Measurements from ENCODE around the gene AGAP3.
A peak's percentile ranks its signal among the peaks of the same experiment; 100 is the strongest.

Gene AGAP3

DNA sequence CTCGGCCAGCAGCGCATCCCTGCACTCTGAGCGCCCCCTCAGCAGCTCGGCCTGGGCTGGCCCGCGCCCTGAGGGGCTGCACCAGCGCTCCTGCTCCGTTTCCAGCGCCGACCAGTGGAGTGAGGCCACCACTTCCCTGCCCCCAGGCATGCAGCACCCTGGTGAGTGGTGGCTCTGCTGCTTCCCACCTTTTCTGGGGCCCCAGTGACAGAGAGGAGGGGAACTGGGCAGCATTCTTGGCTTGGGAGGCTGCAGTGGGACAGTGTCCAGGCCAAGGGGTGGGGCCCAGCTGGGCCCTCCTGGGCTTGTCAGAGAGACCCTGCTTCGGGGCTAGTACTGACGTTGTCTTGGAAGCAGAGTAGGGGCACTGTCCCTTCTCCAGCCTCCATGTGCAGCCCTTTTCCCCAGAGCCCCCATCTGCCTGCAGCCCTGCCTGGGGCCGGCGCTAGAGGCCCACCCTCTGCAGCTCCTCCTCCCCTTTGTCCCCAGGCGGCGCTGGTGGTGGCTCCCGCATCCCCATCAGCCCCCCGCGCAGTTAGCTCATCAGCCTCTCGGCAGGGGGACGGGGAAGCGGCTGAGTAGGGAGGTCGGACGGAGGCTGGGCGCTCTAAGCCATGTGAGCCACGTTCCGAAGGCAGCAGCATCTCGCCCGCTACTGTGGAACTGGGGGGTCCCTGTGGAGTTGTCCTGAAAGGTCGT lies 52.0 kb downstream of the AGAP3 start:
- DNase-seq = no peak

DNA sequence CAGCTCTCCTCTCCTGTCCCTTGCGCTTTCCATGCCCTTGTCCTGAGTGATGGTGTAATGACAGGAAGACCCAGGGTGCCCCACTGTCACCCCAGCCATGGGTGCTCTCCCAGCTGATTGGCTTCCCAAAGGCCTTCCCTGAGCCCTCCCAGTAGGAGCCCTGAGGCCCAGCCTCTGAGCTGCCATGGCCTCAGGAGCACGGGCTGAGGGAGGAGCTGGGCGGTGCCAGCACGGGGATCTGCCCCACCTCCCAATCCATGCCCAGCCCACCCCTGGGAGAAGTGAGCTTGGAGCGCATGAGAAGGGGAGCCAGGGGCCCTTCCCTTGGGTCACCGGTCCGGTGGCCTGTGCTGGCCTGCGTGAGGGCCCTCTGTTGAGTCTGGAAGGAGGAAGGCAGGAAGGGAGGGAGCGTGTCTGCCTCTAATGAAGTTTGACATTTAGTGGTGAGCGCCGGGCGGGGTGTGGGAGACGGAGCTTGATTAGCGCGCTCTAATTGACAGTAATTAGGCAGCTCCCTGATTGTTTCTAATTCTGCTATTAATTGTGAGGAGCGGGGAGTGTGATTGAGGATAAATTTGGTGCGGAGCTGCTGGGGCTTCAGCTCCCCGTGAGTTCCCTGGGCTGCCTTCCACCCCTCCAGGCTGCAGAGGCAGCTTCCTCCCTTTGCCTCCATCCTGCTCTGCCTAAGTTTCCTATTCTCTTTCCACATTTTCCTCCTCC lies 53.0 kb downstream of the AGAP3 start:
- no peak for DNase-seq

DNA sequence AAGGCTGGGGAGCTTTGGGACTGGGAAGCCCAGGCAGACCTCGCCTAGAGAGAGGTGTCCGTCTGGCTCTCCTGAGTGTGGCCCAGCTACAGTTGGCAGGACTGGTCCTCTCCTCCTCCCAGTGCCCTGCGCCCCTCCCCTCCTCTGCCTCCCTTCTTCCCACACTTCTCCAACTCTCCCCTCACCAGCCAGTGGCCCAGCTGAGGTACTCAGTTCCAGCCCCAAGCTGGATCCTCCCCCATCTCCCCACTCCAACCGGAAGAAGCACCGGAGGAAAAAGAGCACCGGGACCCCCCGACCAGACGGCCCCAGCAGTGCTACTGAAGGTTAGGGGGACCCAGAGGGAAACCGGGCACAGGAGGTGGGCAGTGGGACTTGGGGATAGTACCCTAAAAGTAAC lies 53.5 kb downstream of the AGAP3 start:
- DNase-seq = no peak

DNA sequence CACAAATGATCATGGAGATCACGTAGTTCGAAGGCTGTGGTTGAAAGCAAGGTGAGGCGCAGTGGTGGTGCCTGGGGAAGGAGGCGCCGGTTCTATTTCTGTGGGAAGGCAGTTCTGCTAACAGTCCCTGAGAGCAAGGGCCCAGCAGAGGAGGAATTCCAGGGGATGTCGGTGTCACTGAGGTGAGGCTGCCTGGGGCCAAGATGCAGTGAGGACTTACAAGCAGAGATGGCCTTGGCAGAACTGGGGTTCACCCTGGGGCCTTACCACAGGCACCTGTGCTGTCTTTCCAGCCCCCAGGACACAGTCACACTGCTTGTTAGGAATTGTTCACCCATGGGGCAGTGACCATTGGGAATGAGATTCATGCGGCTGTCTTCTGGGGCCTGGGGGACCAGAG lies 54.6 kb downstream of the AGAP3 start:
- no peak for DNase-seq

DNA sequence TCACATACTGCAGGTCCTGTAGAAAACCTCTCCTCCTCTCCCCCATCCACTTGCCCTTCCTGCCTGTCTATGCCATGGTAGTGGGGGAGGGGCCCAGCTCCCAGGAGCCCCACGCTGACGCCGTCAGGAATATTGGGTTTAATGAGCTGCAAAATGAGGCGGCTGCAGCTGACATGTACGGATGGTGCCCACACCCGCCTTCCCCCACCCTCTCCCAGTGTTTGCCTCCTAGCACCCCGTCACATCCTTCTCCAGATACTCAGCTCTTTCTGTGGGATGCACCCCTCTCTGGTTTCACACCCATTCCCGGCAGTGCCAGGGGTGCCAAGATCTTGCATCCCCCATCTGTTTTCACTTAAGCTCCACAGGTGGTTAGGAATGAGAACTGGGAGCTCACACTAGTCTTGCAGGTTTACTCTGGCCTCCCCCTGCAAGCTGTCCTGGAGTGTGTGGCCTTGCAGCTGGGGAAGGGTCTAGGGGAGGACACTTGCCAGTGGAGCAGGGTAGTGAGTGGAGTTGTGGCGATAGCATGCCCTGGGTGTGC lies 55.1 kb downstream of the AGAP3 start:
- DNase-seq = no peak

DNA sequence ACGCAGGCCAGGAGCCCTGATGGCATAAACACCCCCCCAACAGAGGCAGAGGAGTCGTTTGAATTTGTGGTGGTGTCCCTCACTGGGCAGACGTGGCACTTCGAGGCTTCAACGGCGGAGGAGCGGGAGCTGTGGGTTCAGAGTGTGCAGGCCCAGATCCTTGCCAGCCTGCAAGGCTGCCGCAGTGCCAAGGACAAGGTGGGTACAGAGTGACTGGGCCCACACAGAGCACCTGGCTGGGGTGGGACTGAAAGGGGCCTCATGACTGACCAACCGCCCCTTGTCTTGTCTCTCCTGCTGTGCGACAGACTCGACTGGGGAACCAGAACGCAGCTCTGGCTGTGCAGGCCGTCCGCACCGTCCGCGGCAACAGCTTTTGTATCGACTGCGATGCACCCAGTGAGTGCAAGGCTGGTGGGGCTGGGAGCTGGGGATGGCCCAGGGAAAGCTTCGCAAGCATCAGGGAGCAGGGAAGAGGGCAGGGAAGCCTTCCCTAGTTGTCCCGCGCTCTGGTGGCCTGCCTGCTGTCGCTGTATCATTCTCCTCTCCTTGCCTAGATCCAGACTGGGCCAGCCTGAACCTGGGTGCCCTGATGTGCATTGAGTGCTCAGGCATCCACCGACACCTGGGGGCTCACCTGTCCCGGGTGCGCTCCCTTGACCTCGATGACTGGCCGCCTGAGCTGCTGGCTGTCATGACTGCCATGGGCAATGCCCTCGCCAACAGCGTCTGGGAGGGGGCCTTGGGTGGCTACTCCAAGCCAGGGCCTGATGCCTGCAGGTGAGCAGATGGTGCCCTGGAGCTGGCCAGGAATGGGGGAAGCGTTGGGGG lies 55.8 kb downstream of the AGAP3 start:
- no peak for DNase-seq

DNA sequence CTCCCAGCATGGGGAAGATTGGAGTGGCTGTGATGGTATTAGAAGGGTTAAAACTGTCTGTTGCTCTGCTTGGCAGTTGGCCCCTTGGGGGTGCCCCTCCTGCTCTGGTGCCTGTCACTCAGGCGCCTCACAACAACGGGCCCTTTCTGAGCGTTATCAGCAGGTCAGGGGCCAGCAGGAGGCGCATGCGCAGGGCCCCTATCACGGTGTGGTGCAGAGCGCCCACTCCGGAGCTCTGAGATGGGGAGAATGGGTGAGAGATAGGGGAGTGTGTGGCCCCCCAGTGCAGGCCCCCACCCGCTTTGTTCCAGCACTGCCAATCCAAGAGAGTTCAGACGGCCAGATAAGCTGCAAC lies 56.4 kb downstream of the AGAP3 start:
- no peak for DNase-seq

DNA sequence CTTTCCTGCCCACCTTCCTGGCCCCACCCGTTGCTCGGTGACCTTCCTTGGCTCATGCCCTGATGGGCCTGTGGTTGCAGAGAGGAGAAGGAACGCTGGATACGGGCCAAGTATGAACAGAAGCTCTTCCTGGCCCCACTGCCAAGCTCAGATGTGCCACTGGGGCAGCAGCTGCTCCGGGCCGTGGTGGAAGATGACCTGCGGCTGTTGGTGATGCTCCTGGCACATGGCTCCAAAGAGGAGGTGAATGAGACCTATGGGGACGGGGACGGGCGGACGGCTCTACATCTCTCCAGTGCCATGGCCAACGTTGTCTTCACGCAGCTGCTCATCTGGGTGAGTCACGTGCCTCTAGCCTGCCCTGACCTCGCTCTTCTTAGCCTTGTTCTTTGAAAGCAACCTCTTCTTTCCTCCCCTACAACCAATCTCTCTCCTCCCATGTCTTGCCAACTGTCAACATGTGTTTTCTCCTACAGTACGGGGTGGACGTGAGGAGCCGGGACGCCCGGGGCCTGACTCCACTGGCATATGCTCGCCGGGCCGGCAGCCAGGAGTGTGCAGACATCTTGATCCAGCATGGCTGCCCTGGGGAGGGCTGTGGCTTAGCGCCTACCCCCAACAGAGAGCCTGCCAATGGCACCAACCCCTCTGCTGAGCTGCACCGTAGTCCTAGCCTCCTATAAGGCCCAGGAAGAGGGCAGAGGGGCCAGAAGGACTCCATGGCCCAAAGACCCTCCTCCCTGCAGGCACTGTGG lies 57.2 kb downstream of the AGAP3 start:
- no peak for DNase-seq

DNA sequence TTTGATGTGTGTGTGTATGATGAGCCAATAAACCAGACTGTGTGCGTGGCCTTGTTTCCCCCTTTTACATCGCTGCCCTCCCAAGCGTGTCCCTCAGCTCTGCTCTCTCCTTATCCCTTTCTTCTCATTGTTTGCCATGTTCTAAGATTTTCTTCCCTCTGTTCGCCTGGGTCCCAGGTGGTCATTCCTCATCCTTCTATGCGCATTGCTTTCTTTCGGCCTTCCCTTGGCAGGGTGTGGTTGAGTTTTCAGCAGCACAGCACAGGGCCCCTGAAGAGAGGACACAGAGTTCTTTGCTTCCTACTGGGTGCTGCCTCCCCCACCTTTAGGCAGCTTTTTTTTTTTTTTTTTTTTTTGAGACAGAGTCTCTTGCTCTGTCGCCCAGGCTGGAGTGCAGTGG lies 58.1 kb downstream of the AGAP3 start:
- DNase-seq = no peak

DNA sequence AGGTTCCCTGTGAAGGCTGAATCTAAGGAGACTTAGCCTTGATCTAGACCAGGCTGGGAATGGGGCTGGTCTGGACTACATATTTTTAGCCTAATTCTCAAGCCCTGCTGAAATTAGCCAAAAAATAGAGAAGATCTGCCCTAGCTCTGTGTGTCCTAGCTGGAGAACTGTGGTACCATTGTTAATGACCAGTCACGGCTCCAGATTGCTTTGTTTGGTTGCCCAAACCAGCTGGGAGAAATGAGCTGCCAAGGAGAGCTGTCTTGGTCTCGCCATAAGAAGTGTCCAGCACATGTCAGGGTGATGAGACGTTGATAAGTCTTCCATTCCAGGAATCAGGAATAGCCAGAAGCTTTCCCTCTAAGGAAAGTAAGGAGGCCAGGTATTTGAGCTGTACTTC lies 60.5 kb downstream of the AGAP3 start:
- no peak for DNase-seq

DNA sequence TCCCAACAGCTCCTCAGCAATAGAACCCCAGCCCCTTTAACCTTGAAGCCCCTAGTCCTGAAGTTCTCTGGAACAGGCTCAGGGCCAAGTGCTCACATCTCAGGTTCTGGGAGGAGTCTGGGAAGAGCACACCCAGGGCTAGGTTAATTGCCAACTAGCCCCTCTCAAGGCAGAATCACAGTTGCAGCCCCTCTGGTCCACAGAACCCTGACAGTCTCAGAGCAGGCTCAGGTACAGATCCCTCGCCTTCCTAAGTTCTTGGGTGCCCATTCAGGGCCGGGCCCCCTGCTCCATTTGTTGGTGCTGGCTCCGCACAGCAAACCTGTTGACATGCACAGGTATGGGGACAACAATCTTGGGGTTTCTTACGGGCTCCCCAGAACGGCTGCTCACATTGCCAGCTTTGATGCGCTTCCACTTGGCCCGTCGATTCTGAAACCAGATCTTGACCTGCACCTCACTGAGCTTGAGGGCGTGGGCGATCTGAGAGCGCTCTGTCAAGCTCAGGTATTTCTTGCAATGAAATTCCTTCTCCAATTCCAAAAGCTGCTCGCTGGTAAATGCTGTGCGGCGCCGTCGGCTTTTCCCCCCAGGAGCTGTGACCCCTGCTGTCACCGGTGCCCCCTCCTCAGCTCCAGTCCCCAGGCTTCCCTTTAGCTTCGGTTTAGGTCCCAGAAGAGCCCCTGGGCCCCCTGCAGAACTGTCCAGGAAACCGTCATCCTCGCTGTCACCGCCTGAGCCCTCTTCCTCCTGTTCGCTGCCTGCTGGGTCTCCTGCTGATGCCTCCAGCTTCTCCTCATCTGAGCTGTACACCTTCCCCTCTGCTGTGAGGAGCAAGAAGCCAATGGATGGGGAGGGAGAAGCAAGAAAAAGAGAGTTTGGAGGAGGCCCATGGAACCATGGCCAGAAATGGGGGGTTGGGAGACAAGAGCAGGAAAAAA lies 62.3 kb downstream of the AGAP3 start:
- no peak for DNase-seq

DNA sequence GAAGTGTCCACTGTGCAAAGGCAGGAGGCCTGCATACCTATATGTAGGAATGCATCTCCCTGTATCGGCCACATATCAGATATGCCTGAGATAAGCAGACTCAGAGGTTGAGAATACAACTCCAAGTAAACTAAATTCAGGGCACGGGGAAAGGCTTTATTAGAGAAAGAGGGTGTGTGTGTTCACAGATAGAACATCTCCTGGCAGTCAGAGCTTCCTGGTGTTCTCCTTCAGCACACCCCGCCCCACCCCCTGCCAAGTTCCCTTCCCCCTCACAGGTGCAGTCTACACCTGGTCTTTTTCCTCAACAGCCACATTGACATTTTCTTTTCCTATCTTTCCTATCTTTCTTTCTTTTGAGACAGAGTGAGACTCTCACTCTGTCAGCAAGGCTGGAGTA lies 64.1 kb downstream of the AGAP3 start:
- no peak for DNase-seq

DNA sequence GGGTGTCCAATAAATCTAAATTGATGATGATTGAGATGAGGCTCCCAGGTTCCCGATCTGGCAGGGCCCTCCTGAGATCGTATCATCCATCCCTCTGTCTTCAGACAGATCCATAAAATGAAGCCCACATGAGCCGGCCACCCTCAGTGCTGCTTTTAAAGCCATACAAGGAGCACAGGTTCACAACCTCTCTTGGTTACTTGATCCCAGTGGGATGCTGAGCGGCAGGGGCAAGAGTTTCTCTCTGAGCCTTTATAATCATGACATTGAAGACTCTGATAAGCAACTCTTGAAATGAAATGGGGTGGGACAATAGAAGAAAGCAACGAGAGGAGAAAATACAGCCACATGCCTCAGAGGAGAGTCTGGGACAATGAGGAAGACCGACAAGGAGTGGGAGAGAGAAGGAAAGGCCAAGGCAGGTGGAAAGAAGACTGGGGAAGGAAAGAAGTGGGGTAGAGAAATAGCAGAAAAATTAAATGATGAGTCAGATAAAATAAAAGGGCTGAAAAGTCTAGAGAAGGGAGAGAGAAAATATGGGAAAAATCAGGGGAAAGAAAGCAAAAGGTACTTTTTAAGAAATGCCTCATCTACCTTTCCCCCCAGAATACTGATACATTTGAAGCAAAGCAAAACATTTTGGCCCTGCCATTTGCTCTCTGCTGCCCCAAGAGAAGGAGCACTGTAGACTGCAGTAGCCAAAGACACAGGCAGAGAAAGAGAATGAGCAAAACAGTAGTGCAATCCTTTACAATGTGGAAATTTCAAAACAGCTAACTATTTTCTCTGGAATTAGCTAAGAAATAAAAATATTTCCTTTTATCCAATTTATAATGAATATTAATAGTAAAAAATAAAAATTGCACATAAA lies 66.6 kb downstream of the AGAP3 start:
- no peak for DNase-seq

DNA sequence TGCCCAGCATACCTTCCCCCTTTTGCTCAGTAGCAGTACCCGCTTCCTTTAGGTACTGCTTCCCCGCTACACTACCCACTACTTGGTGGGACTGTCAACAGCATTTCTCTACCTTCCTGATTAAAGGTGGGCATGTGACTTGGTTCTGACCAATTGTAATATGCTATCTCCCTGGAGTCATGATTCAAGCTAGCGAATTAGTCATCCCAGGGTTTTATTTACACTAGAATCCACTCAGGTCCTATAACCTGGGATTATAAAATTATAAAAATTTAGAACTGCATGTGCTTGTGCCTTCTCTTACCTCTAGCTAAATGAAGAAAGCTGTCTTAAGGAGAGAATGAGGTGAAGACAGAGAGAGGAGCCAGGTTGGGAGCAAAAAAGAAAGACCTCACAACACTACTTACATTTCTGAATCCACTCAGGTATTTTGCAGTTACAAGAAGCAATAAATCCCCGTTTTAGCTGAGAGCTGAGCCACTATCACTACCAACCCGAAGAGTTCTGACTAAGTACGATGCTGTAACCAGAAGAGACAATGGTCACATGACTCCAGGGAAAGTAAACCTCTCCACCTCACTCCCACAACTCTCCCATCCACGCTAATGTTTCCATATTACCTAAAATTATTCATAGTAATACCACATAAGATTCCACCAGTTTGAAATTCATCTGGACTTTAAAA lies 71.5 kb downstream of the AGAP3 start:
- no peak for DNase-seq

DNA sequence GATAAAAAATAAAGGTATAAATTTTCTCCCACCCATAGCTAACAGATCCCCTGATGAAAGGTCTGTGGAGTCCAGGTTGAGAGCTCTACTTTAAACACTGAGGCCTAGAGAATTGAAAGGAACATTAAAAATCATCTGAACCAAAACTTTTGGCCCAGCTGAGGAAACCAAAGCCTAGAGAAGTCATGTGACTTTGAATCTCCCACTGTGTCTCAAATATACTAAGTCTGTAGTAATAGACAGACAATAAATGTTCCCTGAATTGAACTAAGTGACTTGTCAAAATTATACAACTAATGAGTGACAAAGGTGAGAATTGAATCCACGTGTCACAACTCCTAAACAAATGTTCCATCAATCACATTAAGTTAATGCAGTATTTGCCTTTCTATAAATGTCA lies 75.5 kb downstream of the AGAP3 start:
- DNase-seq = no peak

DNA sequence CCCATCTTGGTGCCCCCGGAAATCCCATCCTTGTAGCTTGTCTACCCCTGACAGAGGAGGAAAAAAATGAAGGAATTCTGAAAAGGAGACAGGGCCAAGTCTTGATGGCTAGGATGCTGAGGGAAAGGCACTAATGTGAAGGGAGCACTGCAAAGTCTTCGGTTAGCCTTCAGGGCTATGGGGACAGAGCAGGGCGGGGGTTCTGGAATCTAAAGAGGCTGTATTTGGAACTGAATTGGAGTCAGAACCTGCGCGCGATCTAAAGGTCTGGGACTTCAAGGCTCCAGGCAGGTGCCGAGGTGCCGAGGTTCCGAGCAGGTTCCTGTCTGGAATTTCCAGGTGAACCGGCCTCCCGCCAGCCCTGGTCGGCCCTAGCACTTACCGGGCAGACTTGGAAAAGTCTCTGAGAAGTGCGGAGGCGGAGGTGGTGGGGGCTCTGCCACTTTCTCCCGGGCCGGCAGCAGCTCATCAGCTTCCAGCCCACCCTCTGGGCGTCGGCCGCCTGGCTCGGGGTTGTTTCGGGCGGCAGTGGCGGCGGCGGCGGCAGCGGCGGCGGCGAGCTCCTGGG lies 80.4 kb downstream of the AGAP3 start:
- peak in 1 of 2 experiments; percentile 10 for DNase-seq

DNA sequence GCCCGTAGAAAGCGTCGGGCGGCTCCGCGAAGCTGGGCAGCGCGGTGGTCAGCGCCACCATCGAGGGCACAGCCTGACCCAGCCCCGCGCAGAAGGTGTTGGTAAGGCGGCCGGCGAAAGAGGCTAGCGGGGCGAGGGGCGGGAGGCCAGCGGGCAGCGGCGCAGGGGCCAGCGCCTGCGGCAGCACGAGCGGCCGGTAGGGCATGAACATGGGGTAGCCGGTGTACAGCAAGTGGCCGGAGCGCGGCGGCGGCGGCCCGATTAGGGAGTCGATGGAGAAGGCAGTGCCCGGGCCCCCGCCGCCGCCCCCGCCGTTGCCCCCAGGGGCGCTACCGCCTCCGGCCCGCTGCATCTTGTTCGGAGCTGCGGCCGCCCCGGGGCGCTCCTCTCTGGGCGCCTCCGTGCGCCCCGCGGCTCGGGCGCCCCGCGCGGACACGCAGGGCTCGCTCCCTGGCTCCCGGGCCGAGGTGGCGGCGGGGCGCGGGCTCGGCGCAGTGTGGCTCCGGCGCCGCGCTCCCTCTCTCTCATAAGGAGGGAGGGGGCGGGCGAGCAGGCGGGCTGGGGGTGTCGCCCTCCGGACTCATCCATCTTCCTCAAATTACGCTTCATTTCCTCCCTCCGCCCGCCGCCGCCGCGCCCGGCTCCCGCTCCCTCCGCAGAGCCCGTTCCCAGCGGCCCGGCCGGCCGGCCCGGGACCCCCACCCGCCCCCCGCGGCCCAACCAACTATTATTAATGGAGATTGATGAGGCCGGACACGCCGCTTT lies 81.1 kb downstream of the AGAP3 start, which contains the start of gene GBX1:
Gene GBX1 (minus strand): TSS at position 498 of the 765 bp plus-strand sequence. CDS start 146 bp downstream, at position 352.
- peak; percentile 14 to 15 for DNase-seq

DNA sequence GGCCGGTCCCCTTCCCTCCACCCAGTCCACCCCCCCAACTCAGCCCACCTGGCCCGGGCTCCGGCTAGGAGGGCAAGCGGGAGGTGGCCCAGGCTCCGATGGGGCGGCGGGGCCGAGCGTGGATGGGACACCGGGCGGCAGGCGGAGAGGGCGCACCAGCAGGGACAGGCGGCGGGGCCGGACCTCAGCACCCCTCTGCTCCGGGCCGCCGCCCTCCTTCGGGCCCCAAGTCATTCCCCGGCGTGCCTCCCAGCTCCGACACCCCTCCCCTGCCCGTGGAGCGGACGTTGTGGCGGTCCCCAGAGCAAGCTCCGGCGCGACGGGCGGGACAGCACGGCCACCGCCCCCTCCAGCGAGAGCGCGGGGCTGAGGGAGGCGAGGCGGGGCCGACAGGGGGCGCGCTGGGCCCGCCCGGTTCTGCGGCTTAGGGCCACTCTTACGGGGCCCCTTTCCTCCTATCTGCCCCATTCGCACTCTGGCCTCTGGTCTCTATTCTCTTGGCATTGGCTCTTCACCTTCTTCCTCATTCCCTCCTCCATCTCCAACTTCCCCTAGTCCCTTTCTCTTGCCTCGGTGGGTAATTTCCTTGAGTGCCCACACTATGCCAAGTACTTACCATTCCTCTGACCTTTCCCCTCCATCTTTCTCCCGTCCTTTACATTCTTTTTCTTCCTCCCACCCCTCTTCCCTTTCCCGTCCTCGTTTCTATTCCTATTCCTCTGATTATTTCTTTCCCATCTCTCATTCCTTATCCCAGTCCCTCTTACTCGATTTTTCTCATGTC lies 81.9 kb downstream of the AGAP3 start:
- peak; percentile 70 to 74 for DNase-seq

Measured in activated CD4-positive, alpha-beta T cell treated with anti-CD3 and anti-CD28 coated beads, Interleukin-2, amount 50 U/mL, for 48 hours (primary cell).